Lower lobe of right lung (tissue), 2 donors: ENCODE measurements around the gene CSNK1G3. TPM values are rescaled to one million over a fixed set of nuclear protein-coding genes. Genes with fewer than 3 reads are reported as not detected.

Experiments
- ATAC-seq, 2 donors: fragments of 200-7000 bp; cut with Tn5 transposase; one replicate each; pipeline ENCODE4 v1.9.1; 2020 to 2022; ENCODE audit warnings: mild to moderate bottlenecking in 2 of 2, moderate library complexity in 2 of 2
- DNase-seq: peaks from one replicate; pipeline ENCODE4 v3.0.0-alpha.2; 2020
- H3K27ac ChIP-seq: fragments of 200-600 bp; one replicate; pipeline ENCODE4 v1.8.0; 2022
- H3K27me3 ChIP-seq: fragments of 200-600 bp; one replicate; pipeline ENCODE4 v1.8.0; 2022; ENCODE audit warnings: low read depth
- H3K36me3 ChIP-seq: fragments of 200-600 bp; one replicate; pipeline ENCODE4 v1.8.0; 2022; ENCODE audit warnings: mild to moderate bottlenecking
- H3K4me1 ChIP-seq: fragments of 200-600 bp; one replicate; pipeline ENCODE4 v1.8.0; 2022
- H3K4me3 ChIP-seq: fragments of 200-600 bp; one replicate; pipeline ENCODE4 v1.8.0; 2022; ENCODE audit warnings: mild to moderate bottlenecking
- H3K9me3 ChIP-seq: fragments of 200-600 bp; one replicate; pipeline ENCODE4 v1.8.0; 2022
- intact Hi-C: fragments of 100-400 bp; cut with DNase I; formaldehyde crosslinking; loops from one replicate; pipeline ENCODE4 v1.11.0; 2022
- total RNA-seq: library from RNA; stranded (reverse); fragmentation: NEBNext Ultra II Directional; extraction: Animal tissue kit (Norgen Biotek cat#: 25700); gene quantifications from one replicate; pipeline ENCODE4 v1.2.1, GENCODE V29; 2021
- TF ChIP-seq, protein P1 (sequence below): fragments of 200-600 bp; IDR thresholded peaks from one replicate; pipeline ENCODE4 v1.8.0; 2022; ENCODE audit warnings: antibody characterized with exemption, mild to moderate bottlenecking
- donor health status: DM: no; HTN: yes; CAD: no; lungs with severe emphysema.

CSNK1G3 gene
- total RNA-seq, 1 donor from 2014 or later = 35.2 TPM

DNA sequence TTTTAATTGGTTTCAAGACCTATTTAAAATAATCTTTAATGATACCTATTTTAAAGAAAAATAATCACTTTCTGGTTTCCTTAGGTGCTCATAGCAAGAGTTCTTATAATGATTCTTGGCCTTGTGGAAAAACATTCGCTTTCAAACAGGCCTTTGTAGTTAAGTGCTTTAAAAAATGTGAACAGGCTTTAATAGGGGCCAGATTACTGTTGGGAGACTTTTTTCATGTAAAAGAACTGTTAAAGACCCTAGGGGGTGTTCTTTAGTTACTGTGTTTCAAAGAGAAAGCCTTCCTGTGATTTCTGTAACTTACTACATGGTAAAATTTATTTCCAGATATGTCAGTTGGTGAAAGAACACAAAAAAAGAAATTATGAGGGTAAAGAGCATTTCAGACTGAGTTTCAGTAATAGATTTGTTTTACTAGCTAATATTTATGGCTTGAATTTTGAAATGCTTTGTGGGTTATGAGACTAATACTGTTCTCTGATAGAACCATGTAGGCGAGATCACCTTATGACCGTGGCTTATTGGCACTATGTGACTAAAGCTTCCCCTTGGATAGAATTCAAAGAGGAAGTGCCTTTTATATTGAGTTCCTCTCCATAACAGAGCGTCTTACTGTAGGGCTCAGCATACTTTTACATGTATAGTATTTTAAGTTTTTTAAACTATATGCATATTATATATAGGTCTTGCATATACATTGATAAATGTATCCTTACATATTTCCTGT lies 70.7 kb downstream of the CSNK1G3 start:
- DNase-seq = no peak
- Histone ChIP-seq H3K4me1 (no peaks in the 10 kb centered on the region), H3K36me3 (no peaks in the 10 kb centered on the region), H3K9me3 (no peaks in the 10 kb centered on the region), H3K27ac (no peak overlapping the region), H3K4me3 (no peak overlapping the region), H3K27me3 (no peaks in the 10 kb centered on the region)
- intact Hi-C loops = no loop called here
- TF ChIP-seq, protein P1, sequence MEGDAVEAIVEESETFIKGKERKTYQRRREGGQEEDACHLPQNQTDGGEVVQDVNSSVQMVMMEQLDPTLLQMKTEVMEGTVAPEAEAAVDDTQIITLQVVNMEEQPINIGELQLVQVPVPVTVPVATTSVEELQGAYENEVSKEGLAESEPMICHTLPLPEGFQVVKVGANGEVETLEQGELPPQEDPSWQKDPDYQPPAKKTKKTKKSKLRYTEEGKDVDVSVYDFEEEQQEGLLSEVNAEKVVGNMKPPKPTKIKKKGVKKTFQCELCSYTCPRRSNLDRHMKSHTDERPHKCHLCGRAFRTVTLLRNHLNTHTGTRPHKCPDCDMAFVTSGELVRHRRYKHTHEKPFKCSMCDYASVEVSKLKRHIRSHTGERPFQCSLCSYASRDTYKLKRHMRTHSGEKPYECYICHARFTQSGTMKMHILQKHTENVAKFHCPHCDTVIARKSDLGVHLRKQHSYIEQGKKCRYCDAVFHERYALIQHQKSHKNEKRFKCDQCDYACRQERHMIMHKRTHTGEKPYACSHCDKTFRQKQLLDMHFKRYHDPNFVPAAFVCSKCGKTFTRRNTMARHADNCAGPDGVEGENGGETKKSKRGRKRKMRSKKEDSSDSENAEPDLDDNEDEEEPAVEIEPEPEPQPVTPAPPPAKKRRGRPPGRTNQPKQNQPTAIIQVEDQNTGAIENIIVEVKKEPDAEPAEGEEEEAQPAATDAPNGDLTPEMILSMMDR = no peak
- ATAC-seq = peak; percentile 49 to 67

DNA sequence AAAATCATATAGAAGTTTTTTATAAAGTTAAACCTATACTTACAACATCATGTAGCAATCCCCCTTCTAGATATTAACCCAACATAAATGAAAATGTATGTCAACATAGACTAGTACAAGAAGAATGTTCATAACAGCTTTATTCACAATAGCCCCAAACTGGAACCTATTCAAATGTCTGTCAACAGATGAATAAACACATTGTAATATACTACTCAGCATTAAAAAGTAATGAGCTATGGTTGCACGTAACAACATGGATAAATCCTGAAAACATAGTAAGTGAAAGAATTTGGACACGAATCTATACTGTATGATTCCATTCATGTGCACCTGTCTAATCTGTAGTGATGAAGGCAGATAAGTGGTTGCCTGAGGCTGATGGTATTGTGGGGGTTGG lies 73.9 kb downstream of the CSNK1G3 start:
- DNase-seq = no peak
- no peak overlapping the region for H3K27ac ChIP-seq
- ATAC-seq = no peak
- no peaks in the 10 kb centered on the region for H3K36me3 ChIP-seq
- H3K4me3 ChIP-seq = no peak overlapping the region
- no peaks in the 10 kb centered on the region for H3K9me3 ChIP-seq
- TF ChIP-seq, protein P1 = no peak
- no peaks in the 10 kb centered on the region for H3K27me3 ChIP-seq
- intact Hi-C loops = no loop called here
- no peaks in the 10 kb centered on the region for H3K4me1 ChIP-seq

DNA sequence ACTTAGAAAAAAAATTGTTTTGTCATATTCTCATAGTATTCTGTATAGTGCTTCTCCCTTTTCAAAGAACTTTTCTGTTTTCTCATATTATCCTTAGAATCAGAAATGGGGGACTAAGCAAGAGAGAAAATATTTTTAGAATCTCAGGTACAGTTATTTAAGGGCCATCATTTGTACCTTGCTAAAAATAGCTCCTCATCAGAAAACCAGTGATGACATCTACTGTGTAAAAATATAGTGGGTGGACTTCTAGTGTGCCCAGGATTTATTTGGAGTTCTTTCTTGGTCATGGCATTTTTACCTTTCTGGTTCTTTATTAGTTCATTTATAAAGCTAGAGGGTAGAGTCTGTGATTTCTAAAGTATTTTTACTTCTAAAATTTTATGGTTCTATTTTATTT lies 82.5 kb downstream of the CSNK1G3 start:
- ATAC-seq = no peak

DNA sequence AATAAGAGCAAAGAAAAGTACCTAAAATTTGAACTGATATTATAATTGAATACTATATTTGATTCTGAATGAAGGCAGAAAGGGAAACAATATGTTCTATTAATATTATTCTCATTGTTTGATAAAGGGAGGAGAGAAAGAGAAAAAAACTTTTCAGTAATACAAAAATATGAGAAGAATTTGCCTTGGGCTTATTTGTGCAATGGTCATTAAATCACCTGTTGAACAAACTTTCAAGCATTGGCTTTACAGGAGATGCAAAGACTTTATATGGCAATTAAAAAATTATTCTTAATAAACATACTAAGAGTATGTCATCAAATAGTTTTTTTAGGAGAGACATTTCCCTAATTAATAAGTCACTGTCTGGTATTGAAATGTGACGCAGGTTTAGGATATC lies 85.0 kb downstream of the CSNK1G3 start:
- Histone ChIP-seq H3K27me3 (no peaks in the 10 kb centered on the region), H3K4me1 (no peaks in the 10 kb centered on the region), H3K36me3 (peaks cover 28% of the 10 kb centered on the region), H3K27ac (no peak overlapping the region), H3K4me3 (no peak overlapping the region), H3K9me3 (no peaks in the 10 kb centered on the region)
- ATAC-seq (no peak), DNase-seq (no peak)
- intact Hi-C loops = no loop called here
- TF ChIP-seq, protein P1 = no peak

More for the DNA sequence above, 82.5 kb downstream of the CSNK1G3 start:
- Histone ChIP-seq H3K27me3 (no peaks in the 10 kb centered on the region), H3K4me1 (no peaks in the 10 kb centered on the region), H3K9me3 (no peaks in the 10 kb centered on the region), H3K4me3 (no peak overlapping the region), H3K27ac (no peak overlapping the region), H3K36me3 (peaks cover 37% of the 10 kb centered on the region)
- intact Hi-C loops = no loop called here
- no peak for DNase-seq
- TF ChIP-seq, protein P1 = no peak

DNA sequence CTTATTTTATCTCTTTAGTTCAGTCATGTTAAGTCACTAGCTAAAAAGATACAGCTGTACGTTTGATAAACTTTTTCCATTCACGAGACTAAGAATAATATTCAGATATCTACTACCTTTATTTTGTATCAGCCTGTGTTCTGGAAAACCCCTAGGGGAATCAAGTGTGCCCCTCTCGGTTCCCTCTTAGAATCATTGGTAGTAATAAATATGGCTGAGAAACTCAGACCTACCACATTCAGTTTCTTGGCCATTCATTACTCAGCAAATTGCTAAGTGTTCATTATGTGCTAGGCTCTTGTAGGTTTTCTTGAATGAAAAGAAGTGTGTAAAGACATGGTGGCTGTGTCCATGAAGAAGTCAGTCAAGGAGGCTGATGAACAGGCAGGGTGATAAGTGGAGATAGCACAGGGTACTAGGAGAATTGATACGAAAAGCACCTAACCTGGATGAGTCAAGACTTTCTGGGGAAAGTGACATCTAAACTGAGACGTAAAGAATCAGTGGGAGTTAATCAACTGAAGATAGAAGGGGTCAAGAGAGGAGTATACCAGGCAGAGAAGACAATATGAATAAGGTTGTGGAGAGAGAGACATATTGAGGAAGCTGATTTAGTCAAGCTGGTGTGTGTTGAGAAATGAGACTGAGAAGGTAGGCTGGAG lies 86.2 kb downstream of the CSNK1G3 start:
- DNase-seq (no peak), ATAC-seq (no peak)
- Histone ChIP-seq H3K9me3 (no peaks in the 10 kb centered on the region), H3K4me3 (no peak overlapping the region), H3K27ac (no peak overlapping the region), H3K27me3 (no peaks in the 10 kb centered on the region), H3K36me3 (peaks cover 18% of the 10 kb centered on the region), H3K4me1 (no peaks in the 10 kb centered on the region)
- intact Hi-C loops = no loop called here
- TF ChIP-seq, protein P1 = no peak
